Superior temporal gyrus (tissue), 1 donor: ENCODE measurements around the gene JMJD8.
A peak's percentile ranks its signal among the peaks of the same experiment; 100 is the strongest.

Experiments used
- DNase-seq: peaks from one replicate; pipeline ENCODE4 v3.0.0-alpha.2; 2016; ENCODE audit errors: extremely low spot score

The JMJD8 gene, protein sequence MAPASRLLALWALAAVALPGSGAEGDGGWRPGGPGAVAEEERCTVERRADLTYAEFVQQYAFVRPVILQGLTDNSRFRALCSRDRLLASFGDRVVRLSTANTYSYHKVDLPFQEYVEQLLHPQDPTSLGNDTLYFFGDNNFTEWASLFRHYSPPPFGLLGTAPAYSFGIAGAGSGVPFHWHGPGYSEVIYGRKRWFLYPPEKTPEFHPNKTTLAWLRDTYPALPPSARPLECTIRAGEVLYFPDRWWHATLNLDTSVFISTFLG

DNA sequence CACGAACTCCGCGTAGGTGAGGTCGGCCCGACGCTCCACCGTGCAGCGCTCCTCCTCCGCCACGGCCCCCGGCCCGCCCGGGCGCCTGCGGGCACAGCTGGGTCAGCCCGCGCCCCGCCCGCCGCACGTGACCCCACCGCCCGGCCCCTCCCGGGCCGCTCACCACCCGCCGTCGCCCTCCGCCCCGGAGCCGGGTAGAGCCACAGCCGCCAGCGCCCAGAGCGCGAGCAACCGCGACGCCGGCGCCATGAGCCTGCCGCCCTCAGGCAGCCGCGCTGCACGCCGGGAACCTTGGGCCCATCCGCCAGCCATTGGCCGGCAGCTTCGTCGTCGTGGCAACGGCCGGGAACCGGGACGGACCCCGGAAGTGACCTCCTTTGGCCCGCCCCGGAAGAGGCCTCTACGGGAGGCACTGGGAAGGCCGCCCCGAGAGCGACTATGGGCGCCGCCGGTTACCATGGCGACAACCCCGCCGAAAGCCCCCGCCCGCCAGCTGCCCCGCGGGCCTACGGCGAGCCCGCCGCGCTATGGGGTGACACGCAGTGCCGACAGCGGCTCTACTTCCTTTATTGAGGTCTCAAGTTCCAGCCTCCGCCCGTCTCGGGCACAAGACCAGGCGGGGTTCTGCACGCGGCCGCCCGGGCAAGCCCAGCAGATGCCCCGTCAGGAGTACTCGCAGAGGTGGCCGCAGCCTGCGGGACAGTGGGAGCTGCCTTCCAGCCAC is at the start of gene JMJD8:
JMJD8 (minus strand) TSS at position 264 of the 724 bp plus-strand sequence; CDS start at position 249, 15 bp downstream.
- DNase-seq: peak; percentile 97

DNA sequence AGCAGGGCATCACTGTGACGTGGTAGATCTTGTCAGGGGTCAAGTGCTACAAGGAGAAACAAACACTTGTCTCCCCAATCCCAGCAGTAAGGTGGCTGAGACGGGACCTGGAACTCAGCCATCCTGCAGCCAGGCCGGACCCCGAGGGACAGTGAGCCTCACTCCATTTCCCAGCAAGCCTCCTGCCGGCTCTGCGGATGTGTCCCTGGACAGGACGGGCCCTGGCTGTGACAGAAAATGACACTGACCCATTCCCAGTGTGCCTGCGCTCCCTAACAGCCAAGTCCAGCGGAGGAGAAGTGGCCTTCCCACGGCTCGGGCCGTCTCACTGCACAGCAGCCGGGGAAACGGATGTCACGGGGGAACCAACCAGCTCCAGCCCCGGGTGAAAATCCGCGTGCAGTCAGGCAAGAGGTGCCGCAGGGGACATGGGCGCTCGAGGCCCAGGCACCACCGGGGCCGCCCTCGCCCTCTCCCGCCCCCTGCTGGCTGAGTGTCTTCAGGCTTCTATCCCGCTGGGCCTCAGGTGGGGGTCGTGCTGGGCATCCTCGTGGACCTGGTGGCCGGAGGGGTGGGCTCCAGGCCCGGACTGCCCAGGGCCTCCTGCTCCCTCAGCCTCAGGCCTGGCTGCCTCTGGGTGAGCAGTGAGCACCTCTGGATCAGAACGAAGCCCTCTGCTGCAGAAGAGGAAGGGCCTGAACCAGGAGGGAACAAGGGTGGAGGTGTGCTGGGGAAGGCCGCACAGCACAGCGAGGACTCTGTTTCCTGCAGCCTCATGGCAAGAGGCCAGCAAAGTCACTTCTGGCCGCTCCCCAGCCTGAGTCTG is 49.5 kb upstream of the JMJD8 start:
- DNase-seq: no peak

DNA sequence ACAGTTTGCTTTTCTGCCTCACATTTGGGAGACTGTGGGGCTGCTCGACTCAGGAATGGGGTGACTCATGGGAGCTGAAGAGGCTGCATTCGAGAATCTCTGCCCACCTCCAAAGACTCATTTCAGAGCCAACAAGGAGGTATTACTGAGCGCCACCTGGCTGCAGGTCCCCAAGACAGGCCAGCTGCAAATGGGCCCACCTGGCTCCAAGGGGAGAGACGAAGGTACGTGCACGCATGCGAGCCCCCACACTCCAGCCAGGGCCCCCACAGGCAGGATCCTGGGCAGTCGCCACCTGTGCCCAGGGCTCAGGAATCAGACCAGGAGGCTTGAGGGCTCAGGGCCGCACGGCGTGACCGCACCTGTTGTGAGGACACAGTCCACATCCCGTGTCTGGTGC is 48.8 kb upstream of the JMJD8 start:
- no peak for DNase-seq

DNA sequence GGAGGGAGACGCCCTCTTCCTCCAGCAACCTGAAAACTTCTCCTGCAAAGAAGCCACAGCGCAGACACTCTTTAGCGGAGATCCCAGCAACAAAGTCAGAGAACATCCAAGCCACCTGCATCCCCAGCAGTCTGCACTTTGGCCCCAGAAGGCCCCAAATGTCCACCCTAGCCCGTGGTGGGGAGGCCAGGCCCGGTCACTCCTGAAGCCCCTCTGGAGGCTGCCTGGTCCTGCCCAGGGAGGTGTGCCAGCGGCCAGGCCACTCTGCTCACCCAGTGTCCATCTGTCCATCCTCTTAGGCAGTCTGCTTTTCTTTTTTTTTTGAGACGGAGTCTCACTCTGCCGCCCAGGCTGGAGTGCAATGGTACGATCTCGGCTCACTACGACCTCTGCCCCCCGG is 48.2 kb upstream of the JMJD8 start:
- no peak for DNase-seq

DNA sequence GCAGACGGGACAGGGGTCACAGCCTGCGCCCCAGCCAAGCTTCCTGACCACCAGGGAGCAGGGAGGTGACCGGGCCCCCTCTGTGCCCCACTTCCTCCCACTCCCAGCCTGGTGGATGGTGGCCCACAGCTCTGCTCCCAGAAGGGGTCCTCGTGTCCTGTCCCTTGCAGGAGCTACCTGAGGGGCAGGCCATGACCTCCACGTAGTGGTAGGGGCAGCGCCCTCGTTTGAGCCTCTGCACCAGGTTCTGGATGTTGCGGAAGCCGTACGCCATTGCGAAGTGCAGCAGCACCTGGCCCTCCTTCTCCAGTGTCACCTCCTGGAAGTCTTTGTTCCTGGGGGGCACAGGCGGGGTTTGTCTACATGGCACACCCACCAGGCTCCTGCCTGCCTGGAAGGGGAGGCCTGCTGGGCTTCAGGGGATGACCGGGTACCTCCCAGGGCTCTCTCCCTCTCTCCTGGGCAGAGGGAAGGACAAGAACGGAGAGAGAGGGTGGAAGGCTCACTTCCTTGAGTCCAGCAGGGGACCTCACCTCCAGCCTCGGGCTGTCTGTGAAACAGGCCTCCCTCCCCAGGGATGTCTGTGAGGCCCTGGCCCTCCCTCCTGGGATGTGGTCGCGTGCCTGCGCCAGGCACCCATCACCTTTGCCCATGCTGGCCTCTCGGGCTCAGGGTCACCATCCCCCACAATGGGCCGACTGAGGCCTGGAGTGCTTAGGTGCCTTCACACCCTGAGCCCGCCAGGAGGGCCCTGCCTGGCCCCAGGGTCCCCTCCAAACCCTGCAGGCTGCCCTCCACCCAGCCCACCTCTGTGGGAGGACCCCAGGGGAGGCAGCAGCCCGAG is 46.8 kb upstream of the JMJD8 start:
- no peak for DNase-seq

DNA sequence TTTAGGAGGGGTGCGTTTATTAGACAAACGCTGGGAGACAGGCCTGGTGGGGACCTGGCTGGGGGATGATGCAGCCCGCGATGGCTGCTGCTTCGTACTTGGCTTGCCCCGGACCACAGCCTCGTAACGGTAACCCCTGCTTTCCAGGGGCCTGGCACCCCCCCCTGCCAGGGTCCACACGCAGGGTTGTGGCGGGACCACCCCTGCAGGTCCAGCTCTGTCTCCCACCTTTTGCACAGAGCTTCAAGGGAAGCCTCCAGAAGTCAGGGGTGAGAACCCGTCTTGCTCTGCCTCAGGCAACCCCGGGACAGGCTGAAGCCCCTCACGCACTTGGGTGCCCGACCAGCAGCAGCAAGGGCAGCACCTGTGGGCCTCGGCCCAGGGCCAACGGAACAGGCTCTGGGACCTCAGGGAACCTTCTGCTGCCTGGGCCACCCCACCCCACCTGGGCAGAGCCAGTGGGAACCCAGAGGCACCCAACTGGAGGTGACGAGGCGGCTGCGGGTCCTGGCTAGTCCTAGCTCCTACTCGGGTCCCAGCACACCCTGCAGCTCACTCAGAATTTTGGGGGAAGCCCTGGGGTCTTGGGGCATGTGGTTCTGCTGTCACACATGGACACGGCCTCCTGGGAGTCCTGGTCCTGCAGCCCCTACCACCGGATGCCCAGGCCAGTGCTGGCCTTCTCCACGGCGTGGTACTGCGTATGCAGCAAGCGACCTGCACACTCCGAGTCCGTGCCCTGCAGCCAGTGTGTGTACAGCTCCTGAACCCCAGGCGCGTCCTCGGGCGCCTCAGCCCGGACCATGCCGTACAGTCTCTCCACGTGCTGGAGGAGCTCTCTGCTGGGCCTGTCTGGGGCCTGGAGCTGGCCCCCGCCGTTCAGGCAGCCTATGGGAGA is 45.9 kb upstream of the JMJD8 start:
- DNase-seq: no peak

DNA sequence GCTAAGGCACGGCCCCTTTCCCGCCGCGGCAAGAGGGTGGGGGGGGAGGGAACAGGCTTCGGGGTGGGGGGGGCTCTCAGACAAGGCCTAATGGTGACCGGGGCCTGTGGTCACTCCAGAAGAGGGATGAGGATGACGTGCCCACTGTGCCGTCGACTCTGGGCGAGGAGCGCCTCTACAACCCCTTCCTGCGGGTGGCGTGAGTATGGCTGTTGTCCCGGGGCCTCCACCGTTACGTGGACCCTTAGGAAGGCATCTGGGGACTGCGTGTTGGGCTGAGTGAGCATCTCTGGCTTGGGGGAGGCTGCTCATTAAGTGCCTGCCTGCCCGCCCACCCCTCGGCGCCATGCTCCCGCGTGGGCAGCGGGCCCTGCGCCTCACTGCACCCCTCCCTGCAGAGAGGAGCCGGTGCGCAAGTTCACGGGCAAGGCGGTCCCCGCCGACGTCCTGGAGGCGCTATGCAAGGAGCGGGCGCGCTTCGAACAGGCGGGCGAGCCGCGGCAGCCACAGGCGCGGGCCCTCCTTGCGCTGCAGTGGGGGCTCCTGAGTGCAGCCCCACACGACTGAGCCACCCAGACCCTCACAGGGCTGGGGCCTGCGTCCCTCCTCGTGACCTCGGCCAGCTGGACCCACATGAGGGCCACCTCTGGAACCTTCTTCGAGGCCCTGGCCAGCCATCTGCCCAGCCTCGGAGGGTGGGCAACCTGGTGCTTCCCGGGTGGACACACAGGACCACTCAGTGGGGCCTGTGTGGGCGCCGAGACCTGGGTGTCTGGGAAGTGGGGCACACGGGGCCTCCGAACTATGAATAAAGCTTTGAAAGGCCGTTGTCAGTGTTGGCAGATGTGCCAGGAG is 45.0 kb upstream of the JMJD8 start:
- DNase-seq: peak; percentile 7

DNA sequence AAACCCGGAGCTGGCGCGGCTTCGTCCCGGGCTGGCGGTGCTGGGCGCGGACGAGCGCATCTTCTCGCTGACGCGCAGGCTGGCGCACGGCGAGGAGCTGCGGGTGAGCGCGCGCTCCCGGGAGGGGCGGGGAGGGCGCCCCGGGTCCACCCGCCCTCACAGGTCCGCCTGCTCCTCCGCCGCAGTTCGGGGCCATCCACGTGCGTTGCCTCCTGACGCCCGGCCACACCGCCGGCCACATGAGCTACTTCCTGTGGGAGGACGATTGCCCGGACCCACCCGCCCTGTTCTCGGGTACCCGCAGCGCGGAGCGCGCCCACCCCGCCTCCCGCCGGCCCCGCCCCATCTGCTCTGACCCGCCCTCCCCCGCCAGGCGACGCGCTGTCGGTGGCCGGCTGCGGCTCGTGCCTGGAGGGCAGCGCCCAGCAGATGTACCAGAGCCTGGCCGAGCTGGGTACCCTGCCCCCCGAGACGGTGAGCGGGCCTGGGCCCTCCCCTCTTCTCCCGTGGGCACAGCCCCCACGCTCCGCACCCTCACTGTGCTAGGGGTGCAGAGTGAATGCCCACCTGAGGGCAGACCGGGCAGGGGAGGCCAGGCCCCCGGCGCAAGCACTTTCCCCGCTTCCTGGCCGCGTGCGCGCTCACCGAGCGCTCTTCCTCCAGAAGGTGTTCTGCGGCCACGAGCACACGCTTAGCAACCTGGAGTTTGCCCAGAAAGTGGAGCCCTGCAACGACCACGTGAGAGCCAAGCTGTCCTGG is 44.2 kb upstream of the JMJD8 start:
- DNase-seq: peak; percentile 40

DNA sequence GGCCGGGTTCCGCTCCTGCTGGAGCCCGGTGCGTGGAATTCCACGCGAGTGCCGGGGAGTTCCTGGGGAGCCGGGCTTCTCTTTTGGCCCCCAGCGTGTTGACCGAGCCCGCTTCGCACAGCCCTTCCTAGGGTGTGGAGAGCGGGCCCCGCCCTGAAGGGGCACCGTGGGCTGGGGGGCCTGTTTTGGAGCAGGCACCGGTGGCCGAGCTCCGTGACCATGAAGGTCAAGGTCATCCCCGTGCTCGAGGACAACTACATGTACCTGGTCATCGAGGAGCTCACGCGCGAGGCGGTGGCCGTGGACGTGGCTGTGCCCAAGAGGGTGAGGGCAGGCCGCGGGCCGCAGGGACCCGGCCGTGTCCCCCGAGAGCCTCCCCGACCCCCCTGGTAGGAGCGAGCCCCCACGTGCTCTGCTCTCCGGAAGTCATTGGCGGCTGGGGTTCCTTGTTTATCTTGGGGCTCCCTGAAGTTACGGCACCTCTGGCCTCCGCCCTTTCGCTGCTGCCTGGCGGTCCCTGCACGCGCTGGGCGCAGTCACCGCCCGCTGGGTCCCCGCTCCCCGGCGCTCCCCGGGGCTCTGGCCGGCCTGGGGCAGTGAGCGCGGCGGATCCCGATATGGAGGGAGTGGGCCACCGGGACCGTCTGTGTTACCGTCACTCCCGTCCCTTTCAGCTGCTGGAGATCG is 43.3 kb upstream of the JMJD8 start:
- DNase-seq: peak; percentile 8

DNA sequence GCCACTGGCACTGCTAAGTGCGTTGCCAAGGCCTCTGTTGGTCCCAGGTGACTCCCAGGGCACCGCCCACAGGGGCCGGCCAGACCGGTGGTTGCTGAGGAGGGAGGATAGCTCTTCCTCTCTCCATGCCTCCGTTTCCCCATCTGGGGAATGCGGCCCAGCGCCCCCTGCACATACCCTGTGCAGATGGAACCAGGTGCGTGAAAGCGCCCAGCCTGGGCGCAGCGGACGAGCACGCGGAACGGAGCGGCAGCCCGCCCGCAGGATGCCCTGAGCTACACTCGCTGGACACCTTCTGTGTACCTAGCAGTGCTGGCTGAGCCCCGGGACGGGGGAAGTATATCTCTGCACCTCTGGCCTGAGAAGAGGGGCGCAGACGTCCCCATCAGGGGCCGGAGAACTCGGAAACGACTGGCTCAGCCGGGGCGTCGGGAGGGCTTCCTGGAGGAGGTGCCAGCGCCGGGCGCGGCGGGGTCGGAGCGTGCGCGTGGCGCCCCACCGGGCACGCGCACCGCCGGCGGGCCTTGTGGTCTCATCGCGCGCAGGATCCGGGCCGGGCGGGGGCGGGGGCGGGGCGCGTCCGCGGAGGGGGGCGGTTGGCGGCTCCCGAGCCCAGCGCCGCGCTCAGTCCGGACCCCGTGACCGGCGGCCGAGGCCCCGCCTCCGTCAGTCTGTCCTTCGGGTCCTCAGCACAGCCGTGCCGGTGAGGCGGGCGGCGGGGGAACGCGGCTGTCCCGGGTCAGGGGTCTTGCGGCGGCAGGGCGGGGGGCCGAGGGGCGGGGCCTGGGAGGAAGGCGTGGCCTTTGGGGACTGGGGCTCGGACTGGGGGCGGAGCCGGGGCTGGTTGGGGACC is 42.5 kb upstream of the JMJD8 start, which contains the start of the genes CCDC78 and HAGHL:
CCDC78 (minus strand) TSS at position 6 of the 853 bp plus-strand sequence. CDS start 76 bp downstream, outside the sequence.
HAGHL (plus strand) TSS at position 669 of the 853 bp plus-strand sequence. CDS start 404 bp downstream, outside the sequence.
- peak; percentile 40 for DNase-seq

DNA sequence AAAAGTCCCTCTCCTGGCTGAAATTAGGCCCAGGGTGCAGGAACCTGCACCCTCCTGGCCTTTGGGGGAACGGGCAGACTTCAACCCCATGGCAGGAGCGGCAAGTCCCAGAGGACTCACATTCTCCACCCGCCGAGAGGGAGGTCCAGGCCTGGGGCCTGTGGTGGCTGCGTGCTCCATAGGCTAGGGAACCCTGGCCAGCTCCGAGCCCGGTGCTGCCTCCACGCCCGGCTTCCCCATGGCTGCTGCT is 42.0 kb upstream of the JMJD8 start:
- no peak for DNase-seq

DNA sequence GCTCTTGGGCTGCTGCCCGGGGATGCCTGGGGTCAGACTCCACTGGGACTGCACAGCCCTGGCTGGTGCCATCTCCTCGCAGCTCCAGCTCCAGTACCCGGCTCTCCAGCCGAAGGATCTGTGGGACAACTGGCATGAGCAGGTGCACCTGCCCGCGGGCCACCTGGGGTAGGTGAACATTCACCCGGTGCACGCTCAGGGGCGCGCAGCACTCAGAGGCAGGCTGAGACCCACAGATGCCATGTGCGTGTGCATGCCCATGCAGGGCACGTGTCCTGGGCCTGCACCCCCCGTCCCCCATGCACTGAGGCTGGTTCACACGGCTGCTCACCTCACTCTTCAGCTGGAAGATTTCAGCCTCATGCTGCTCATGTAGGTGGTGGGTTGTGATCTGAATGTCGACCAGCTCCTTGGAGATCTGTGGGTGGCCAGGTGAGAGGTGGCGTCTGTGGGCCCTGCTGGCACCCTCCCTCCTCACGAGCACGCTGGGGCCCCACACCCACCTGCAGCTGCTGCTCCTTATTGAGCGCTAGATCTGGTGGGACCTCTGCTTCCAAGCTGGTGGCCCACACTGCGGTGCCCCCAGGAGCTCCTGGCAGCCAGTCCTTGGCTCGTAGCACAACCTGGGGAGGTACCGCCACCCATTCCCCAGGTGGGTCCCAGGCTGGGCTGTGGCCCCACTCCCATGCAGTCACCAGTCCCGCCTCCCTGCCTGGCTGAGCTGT is 41.5 kb upstream of the JMJD8 start:
- peak; percentile 6 for DNase-seq

DNA sequence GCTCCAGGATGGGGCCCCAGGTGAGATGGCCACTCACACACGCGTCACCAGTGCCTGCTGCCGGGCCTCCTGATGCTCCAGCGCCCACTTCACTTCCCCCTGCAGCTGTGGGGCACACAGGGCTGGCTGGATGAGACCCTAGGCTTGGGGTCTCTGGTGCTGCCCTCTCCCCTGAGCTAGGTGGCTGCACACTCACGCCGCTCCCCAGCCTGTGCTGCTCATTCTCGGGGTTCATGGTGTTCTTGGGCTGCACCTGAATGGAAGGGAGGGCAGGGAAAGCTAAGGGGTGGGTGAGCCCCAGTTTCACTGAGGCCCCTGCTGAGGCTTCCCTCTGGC is 40.9 kb upstream of the JMJD8 start:
- DNase-seq: no peak

DNA sequence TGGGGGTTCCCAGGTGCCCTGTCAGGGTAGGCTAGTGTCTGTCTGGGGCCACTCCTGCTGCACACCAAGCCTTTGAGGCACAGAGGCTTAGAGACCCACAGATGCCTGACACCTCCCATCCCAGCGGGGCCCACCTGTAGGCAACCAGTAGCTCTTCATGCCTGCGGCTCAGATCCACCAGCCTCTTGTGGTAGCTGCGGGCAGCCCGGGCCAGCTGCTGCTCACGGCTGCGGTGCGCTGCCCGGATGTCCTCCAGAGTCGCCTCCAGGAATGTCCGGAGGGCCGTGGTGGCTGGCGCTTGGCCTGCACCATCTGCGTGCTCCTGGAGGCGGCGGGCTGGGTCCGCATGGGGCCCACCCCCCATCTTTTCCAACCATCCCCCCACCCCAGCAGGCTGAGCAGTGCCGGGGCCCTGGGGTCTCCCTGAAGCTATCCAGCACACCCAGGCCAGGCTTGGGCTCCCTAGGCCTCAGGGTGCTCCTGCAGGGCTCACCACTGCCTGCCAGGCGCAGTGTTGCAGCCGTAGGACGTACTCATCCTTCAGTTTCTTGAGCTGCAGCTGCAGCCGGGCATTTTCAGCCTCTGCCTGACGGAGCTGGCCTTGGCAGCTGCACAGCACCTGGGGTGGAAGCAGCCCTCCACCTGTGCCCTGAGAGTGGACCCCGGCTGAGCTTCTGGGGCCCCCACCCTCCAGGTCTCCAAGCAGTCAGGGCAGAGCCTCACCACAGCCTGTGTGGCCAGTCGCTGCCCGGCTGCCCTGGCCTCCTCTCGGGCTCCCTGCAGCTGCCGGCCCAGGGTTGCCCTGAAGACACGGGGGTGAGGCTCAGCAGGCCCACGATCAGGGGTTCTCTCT is 40.3 kb upstream of the JMJD8 start:
- DNase-seq: peak; percentile 6

DNA sequence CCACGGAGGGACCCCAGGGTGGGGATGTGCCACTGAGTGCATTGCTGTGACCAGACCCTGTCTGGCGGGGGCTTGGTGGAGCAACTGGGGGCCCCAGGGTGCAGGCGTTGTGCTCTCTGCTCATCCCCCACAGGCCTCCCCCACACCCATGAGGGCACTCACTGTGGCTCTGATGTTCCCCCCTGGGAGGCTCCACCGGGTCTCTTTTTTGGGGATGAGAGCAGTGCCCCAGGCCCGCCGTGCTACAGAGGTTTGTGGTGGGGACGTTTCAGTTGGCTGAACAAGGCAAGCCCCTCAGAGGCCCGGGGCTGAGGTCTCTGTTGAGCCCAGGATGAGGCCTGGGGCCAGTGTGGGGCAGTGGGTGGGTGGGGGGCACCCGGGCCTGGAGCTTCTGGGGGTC is 39.6 kb upstream of the JMJD8 start:
- no peak for DNase-seq
